Endothelial cell of umbilical vein (primary cell): ENCODE results near the gene ASAP2. TPM values are rescaled to one million over a fixed set of nuclear protein-coding genes. Genes with fewer than 3 reads are reported as not detected.

Experiments used
- BruUV-seq: library from RNA; stranded (reverse); fragments of 400-500 nt; replicated peaks from 2 replicates; lab custom pipeline; 2021; lab: Mats Ljungman, UMichigan
- CTCF ChIA-PET: fragments of 300-600, 350-600 bp; sonication (Branson Sonifier 250); formaldehyde crosslinking; loops from one replicate; lab custom pipeline; 2021; ENCODE audit warnings: antibody characterized with exemption, inconsistent platforms; lab: Charles Lee
- POLR2A ChIA-PET: fragments of 300-600, 350-600 bp; sonication (Branson Sonifier 250); formaldehyde crosslinking; loops from one replicate; lab custom pipeline; 2021; ENCODE audit warnings: antibody characterized with exemption, inconsistent platforms; lab: Charles Lee
- DNase-seq: peaks from one replicate; pipeline ENCODE4 v3.0.0-alpha.2; 2011; ENCODE audit warnings: low read depth, low spot score
- FAIRE-seq: peaks from 2 replicates; lab custom pipeline; 2011; peaks lifted over from hg19 to GRCh38; lab: Jason Lieb, UNC
- H2AFZ ChIP-seq: 2 replicates; pipeline ENCODE4 v1.6.0; 2012; ENCODE audit warnings: low read depth, low read length, control low read depth, inconsistent platforms
- H3K27ac ChIP-seq: 2 replicates; pipeline ENCODE4 v1.5.1; 2011; ENCODE audit warnings: low read depth, mild to moderate bottlenecking, control low read depth, low read length, moderate library complexity; ENCODE audit not compliant: insufficient read depth
- H3K27me3 ChIP-seq, 2 experiments: 2 replicates each; pipeline versions ENCODE4 v1.6.0 to v1.6.1; 2011; ENCODE audit warnings: low read length in 2 of 2, mixed read lengths in 1 of 2; ENCODE audit not compliant: control insufficient read depth in 2 of 2, insufficient read depth in 2 of 2
- H3K36me3 ChIP-seq, 2 experiments: 2 replicates in 1 of 2; 3 replicates in 1 of 2; pipeline ENCODE4 v1.5.1; 2011; ENCODE audit warnings: low read length in 2 of 2, mild to moderate bottlenecking in 1 of 2, moderate library complexity in 1 of 2; ENCODE audit not compliant: control insufficient read depth in 2 of 2, insufficient read depth in 2 of 2; ENCODE audit errors: extremely low read depth in 1 of 2
- H3K4me1 ChIP-seq: 3 replicates; pipeline ENCODE4 v1.5.1; 2011; ENCODE audit warnings: mild to moderate bottlenecking, low read length; ENCODE audit not compliant: control insufficient read depth, insufficient read depth; ENCODE audit errors: extremely low read depth
- H3K4me2 ChIP-seq: 2 replicates; pipeline ENCODE4 v1.6.1; 2011; ENCODE audit warnings: low read length, control low read depth, mixed read lengths; ENCODE audit not compliant: insufficient read depth
- H3K4me3 ChIP-seq, 3 experiments: fragments of 200-600 bp in 1 of 3; sonication (generic), shearing (Covaris generic) in 1 of 3; replicated peaks in 1 of 3; 2 replicates each; pipeline ENCODE4 v1.5.1; 2011 to 2016; ENCODE audit warnings: control low read depth in 3 of 3, low read length in 3 of 3, mild to moderate bottlenecking in 2 of 3, inconsistent platforms in 1 of 3, low read depth in 1 of 3, moderate library complexity in 1 of 3; ENCODE audit not compliant: insufficient read depth in 1 of 3
- H3K79me2 ChIP-seq: 2 replicates; pipeline ENCODE4 v1.6.0; 2012; ENCODE audit warnings: low read length, inconsistent platforms; ENCODE audit not compliant: control insufficient read depth, insufficient read depth
- H3K9ac ChIP-seq: replicated peaks from 2 replicates; pipeline ENCODE3; 2011; ENCODE audit warnings: low read length, control low read depth; ENCODE audit not compliant: insufficient read depth; ENCODE audit errors: extremely low read depth
- H3K9me1 ChIP-seq: replicated peaks from 3 replicates; pipeline ENCODE4 v1.6.0; 2011; ENCODE audit warnings: mild to moderate bottlenecking, low read length; ENCODE audit not compliant: control insufficient read depth, insufficient read depth; ENCODE audit errors: extremely low read depth
- H3K9me3 ChIP-seq: replicated peaks from 2 replicates; pipeline ENCODE4 v1.5.1; 2012; ENCODE audit warnings: low read length, inconsistent platforms; ENCODE audit not compliant: control insufficient read depth, insufficient read depth
- H4K20me1 ChIP-seq: replicated peaks from 2 replicates; pipeline ENCODE3; 2011; ENCODE audit warnings: mild to moderate bottlenecking, low read length; ENCODE audit not compliant: control insufficient read depth, insufficient read depth; ENCODE audit errors: extremely low read depth
- EZH2 ChIP-seq: IDR thresholded peaks from 2 replicates; pipeline ENCODE4 v1.6.1; 2012; ENCODE audit warnings: borderline replicate concordance, low read depth, mild to moderate bottlenecking, moderate library complexity, low read length, inconsistent platforms; ENCODE audit not compliant: severe bottlenecking
- FOS ChIP-seq: IDR thresholded peaks from 2 replicates; pipeline ENCODE4 v1.6.1; 2011; ENCODE audit warnings: mild to moderate bottlenecking, low read length, moderate library complexity, borderline replicate concordance; ENCODE audit not compliant: insufficient read depth
- GATA2 ChIP-seq: IDR thresholded peaks from 2 replicates; pipeline ENCODE4 v1.7.0; 2011; ENCODE audit warnings: low read depth, mild to moderate bottlenecking, moderate library complexity, mixed read lengths, low read length; ENCODE audit not compliant: insufficient read length, insufficient read depth
- JUN ChIP-seq: IDR thresholded peaks from 2 replicates; pipeline ENCODE4 v1.6.1; 2011; ENCODE audit warnings: borderline replicate concordance, low read depth; ENCODE audit not compliant: insufficient read length, insufficient read depth
- MAX ChIP-seq: IDR thresholded peaks from 2 replicates; pipeline ENCODE4 v1.6.1; 2011; ENCODE audit not compliant: insufficient read depth, insufficient read length
- POLR2AphosphoS5 ChIP-seq: IDR thresholded peaks from 2 replicates; pipeline ENCODE4 v1.6.1; 2012; ENCODE audit warnings: low read depth, mild to moderate bottlenecking, control low read depth, low read length, moderate library complexity; ENCODE audit not compliant: insufficient read depth
- dilution Hi-C: fragments of 300-500 bp; cut with MboI; formaldehyde crosslinking; loops from one replicate; pipeline ENCODE4 v1.15.0; 2019; ENCODE audit warnings: low sequenced_read_pairs; ENCODE audit not compliant: extremely low pct_ligation_motif_present
- intact Hi-C: fragments of 100-400 bp; cut with micrococcal nuclease; formaldehyde crosslinking; loops from one replicate; pipeline ENCODE4 v1.10.0; 2022
- polyA plus RNA-seq, 4 experiments: library from polyadenylated mRNA; depleted of rRNA in 3 of 4; stranded (reverse) in 3 of 4; unstranded in 1 of 4; fragments of >200 nt; gene quantifications; 2 replicates each; pipeline versions ENCODE4 v1.2.1 to v1.2.3, GENCODE V29; 2011 to 2012; ENCODE audit warnings: missing spikeins in 1 of 4
- total RNA-seq: library from RNA; stranded (reverse); gene quantifications from 2 replicates; pipeline ENCODE4 v1.2.3, GENCODE V29; 2021

ASAP2 gene
- total and polyA plus RNA-seq, 2 donors (not counting 3 experiments of a cell fraction or from before 2014, with no cell fraction given) = 31.1 to 79.2 TPM

GRCh38 chr2:9178904-9179571 lies 27.6 kb upstream of the ASAP2 start:
- peak overlapping the region; percentile 62 for H3K9ac ChIP-seq
- FAIRE-seq (peak; percentile 91), DNase-seq (peak; percentile 84)
- H3K27me3 ChIP-seq = no peaks in the 10 kb centered on the region
- intact Hi-C loops (loop anchor here (1.0 to 2.0 kb wide), 3 partner anchors 12 to 36 kb away; no protein-coding TSS in a partner anchor), dilution Hi-C loops (no loop called here)
- CTCF ChIA-PET = interaction anchor here (1.2 to 2.6 kb wide), 6 partner anchors 10 to 154 kb away, joined by 3 to 9 read pairs (median 4); no protein-coding TSS in a partner anchor
- no peaks in the 10 kb centered on the region for H3K36me3 ChIP-seq
- no peaks in the 10 kb centered on the region for H3K79me2 ChIP-seq
- H3K9me1 ChIP-seq = no peaks in the 10 kb centered on the region
- POLR2A ChIA-PET = no interaction called here
- H3K4me3 ChIP-seq = no peak overlapping the region
- H3K4me2 ChIP-seq = peak overlapping the region; percentile 60
- H2AFZ ChIP-seq = peak overlapping the region; percentile 84
- H3K9me3 ChIP-seq = no peaks in the 10 kb centered on the region
- H3K4me1 ChIP-seq = peaks cover 25% of the 10 kb centered on the region
- H3K27ac ChIP-seq = peak overlapping the region; percentile 91
- TF ChIP-seq MAX = peak; percentile 46
- TF ChIP-seq GATA2 = no peak
- TF ChIP-seq FOS = peak; percentile 78
- TF ChIP-seq JUN = peak; percentile 28
- no TSS peak for BruUV-seq
- no peaks in the 10 kb centered on the region for H4K20me1 ChIP-seq

- Histone ChIP-seq H3K79me2 (no peaks in the 10 kb centered on the region), H3K4me3 (no peak overlapping the region), H3K4me2 (peak overlapping the region; percentile 60), H3K9me3 (no peaks in the 10 kb centered on the region), H3K36me3 (no peaks in the 10 kb centered on the region), H3K4me1 (peaks cover 25% of the 10 kb centered on the region), H3K27ac (peak overlapping the region; percentile 91), H2AFZ (peak overlapping the region; percentile 84), H4K20me1 (no peaks in the 10 kb centered on the region), H3K9me1 (no peaks in the 10 kb centered on the region), H3K9ac (peak overlapping the region; percentile 62), H3K27me3 (no peaks in the 10 kb centered on the region)
- FAIRE-seq (no peak), DNase-seq (peak; percentile 84)
- ChIA-PET CTCF (interaction anchor here (1.2 to 2.6 kb wide), 5 partner anchors 9 to 154 kb away, joined by 3 to 9 read pairs (median 4); no protein-coding TSS in a partner anchor), POLR2A (no interaction called here)
- intact Hi-C loops = loop anchor here (1.0 to 2.0 kb wide), 4 partner anchors 12 to 108 kb away; no protein-coding TSS in a partner anchor
- dilution Hi-C loops = no loop called here
- BruUV-seq = TSS peak; percentile 86
- TF ChIP-seq FOS = peak; percentile 81
- peak; percentile 68 for TF ChIP-seq POLR2AphosphoS5
- TF ChIP-seq JUN = peak; percentile 4
- no peak for TF ChIP-seq EZH2
Measured at GRCh38 chr2:9179572-9180201, 26.9 kb upstream of the ASAP2 start.
